ENCODE results near the gene GRWD1.

The GRWD1 gene

GRCh38 chr19:48466561-48467325 lies 21.0 kb downstream of the GRWD1 start:
- DNase-seq (ENCODE audit: low read depth), result peak; percentile 39
- no peak overlapping the region for H3K4me3 ChIP-seq (ENCODE audit: low read length)
- TF ChIP-seq CTCF (conservative IDR thresholded peaks at IDR 0.05; ENCODE audit: low read length), result no peak

- TF ChIP-seq CTCF (conservative IDR thresholded peaks at IDR 0.05; ENCODE audit: low read length), result no peak
- H3K4me3 ChIP-seq (ENCODE audit: low read length), result peak overlapping the region; percentile 86
- DNase-seq (ENCODE audit: low read depth), result peak; percentile 100
Observed at GRCh38 chr19:48468772-48469288, 23.0 kb downstream of the GRWD1 start.

GRCh38 chr19:48469289-48469881 lies 23.6 kb downstream of the GRWD1 start, which contains the start of gene CYTH2:
Gene CYTH2 (plus strand): TSS chr19:48469369. CDS start chr19:48469508, 139 bp downstream.
- DNase-seq (ENCODE audit: low read depth), result peak; percentile 83
- H3K4me3 ChIP-seq (ENCODE audit: low read length), result peak within 1 kb of the TSS; percentile 86
- TF ChIP-seq CTCF (conservative IDR thresholded peaks at IDR 0.05; ENCODE audit: low read length), result no peak

- no peak for DNase-seq (ENCODE audit: low read depth)
- no peak for TF ChIP-seq CTCF (conservative IDR thresholded peaks at IDR 0.05; ENCODE audit: low read length)
- H3K4me3 ChIP-seq (ENCODE audit: low read length), result peak overlapping the region; percentile 86
Observed at GRCh38 chr19:48469934-48470680, 24.3 kb downstream of the GRWD1 start.

- H3K4me3 ChIP-seq (ENCODE audit: low read length), result peak overlapping the region; percentile 86
- no peak for TF ChIP-seq CTCF (conservative IDR thresholded peaks at IDR 0.05; ENCODE audit: low read length)
- DNase-seq (ENCODE audit: low read depth), result no peak
Observed at GRCh38 chr19:48470856-48471255, 25.1 kb downstream of the GRWD1 start.

- no peak for DNase-seq (ENCODE audit: low read depth)
- no peak overlapping the region for H3K4me3 ChIP-seq (ENCODE audit: low read length)
- TF ChIP-seq CTCF (conservative IDR thresholded peaks at IDR 0.05; ENCODE audit: low read length), result no peak
Observed at GRCh38 chr19:48471836-48472235, 26.1 kb downstream of the GRWD1 start.
